GM23338 (cell line): ENCODE data around the gene UFM1. TPM values are rescaled to one million over a fixed set of nuclear protein-coding genes. Genes with fewer than 3 reads are reported as not detected.

Experiments
- ATAC-seq: fragments of 200-7000 bp; cut with Tn5 transposase; 3 replicates; pipeline ENCODE4 v1.9.1; 2020
- DNase-seq: peaks from one replicate; pipeline ENCODE4 v3.0.0-alpha.2; 2015; ENCODE audit warnings: low spot score
- H2AFZ ChIP-seq: fragments of 200-600 bp; sonication (generic); 2 replicates; pipeline ENCODE4 v1.8.0; 2016; ENCODE audit warnings: antibody characterized with exemption, mild to moderate bottlenecking, moderate library complexity
- H3F3A ChIP-seq: fragments of 200-600 bp; sonication (generic); replicated peaks from 2 replicates; pipeline ENCODE4 v1.8.0; 2017; ENCODE audit warnings: antibody characterized with exemption, mixed run types, low read depth
- H3K27ac ChIP-seq: fragments of 200-600 bp; sonication (generic); 2 replicates; pipeline ENCODE4 v1.6.1; 2016; ENCODE audit warnings: low read depth
- H3K27me3 ChIP-seq: fragments of 200-600 bp; sonication (generic); 2 replicates; pipeline ENCODE4 v1.8.0; 2016; ENCODE audit warnings: mild to moderate bottlenecking, mixed run types, moderate library complexity; ENCODE audit not compliant: insufficient read depth
- H3K36me3 ChIP-seq: fragments of 200-600 bp; sonication (generic); 2 replicates; pipeline ENCODE4 v1.8.0; 2016; ENCODE audit warnings: mild to moderate bottlenecking; ENCODE audit not compliant: insufficient read depth
- H3K4me1 ChIP-seq: fragments of 200-600 bp; sonication (generic); 2 replicates; pipeline ENCODE4 v1.8.0; 2016; ENCODE audit warnings: mild to moderate bottlenecking, moderate library complexity; ENCODE audit not compliant: insufficient read depth
- H3K4me2 ChIP-seq: fragments of 200-600 bp; sonication (generic); 2 replicates; pipeline ENCODE4 v1.7.1; 2017; ENCODE audit warnings: mixed run types
- H3K4me3 ChIP-seq: fragments of 200-600 bp; sonication (generic); 2 replicates; pipeline ENCODE4 v1.6.1; 2016; ENCODE audit warnings: mixed run types
- H3K79me2 ChIP-seq: fragments of 200-600 bp; sonication (generic); replicated peaks from 2 replicates; pipeline ENCODE4 v1.8.0; 2017; ENCODE audit warnings: mild to moderate bottlenecking; ENCODE audit not compliant: insufficient read depth
- H3K9me2 ChIP-seq: fragments of 200-600 bp; sonication (generic); 2 replicates; pipeline ENCODE4 v1.8.0; 2017; ENCODE audit not compliant: insufficient read depth
- H4K20me1 ChIP-seq: fragments of 200-600 bp; sonication (generic); replicated peaks from 2 replicates; pipeline ENCODE4 v1.8.0; 2017; ENCODE audit warnings: mild to moderate bottlenecking; ENCODE audit not compliant: insufficient read depth
- H3K27ac Mint-ChIP-seq: 2 replicates; pipeline ENCODE4 v1.8.0; 2020; ENCODE audit warnings: inconsistent platforms, mild to moderate bottlenecking, moderate library complexity, mixed read lengths
- H3K27me3 Mint-ChIP-seq: 3 replicates; pipeline ENCODE4 v1.8.0; 2022; ENCODE audit warnings: low read depth, mild to moderate bottlenecking, moderate library complexity, mixed read lengths, inconsistent platforms; ENCODE audit not compliant: insufficient read depth, poor library complexity
- H3K36me3 Mint-ChIP-seq: 3 replicates; pipeline ENCODE4 v1.8.0; 2021; ENCODE audit warnings: low read depth, mild to moderate bottlenecking, inconsistent platforms, moderate library complexity, mixed read lengths
- H3K4me1 Mint-ChIP-seq: 3 replicates; pipeline ENCODE4 v1.8.0; 2020; ENCODE audit warnings: mild to moderate bottlenecking, inconsistent platforms, mixed read lengths
- H3K4me3 Mint-ChIP-seq: 3 replicates; pipeline ENCODE4 v1.8.0; 2021; ENCODE audit warnings: moderate library complexity, mild to moderate bottlenecking, inconsistent platforms, mixed read lengths
- H3K9me3 Mint-ChIP-seq: 3 replicates; pipeline ENCODE4 v1.8.0; 2020; ENCODE audit warnings: moderate library complexity, mild to moderate bottlenecking, inconsistent platforms, mixed read lengths
- CREB1 ChIP-seq: fragments of 250-450 bp; sonication (Bioruptor Pico); IDR thresholded peaks from 2 replicates; pipeline ENCODE4 v1.5.0; 2020; ENCODE audit warnings: low read depth, mild to moderate bottlenecking, moderate library complexity
- CTCF ChIP-seq, 2 experiments: fragments of 200-600 bp in 1 of 2; sonication (generic) in 1 of 2; conservative IDR thresholded peaks; 2 replicates each; pipeline versions ENCODE4 v1.5.1 to v1.6.1; 2016 to 2017; ENCODE audit warnings: antibody characterized with exemption in 2 of 2, low read depth in 2 of 2, mild to moderate bottlenecking in 2 of 2, moderate library complexity in 1 of 2
- EZH2 ChIP-seq: fragments of 200-600 bp; sonication (generic); IDR thresholded peaks from one replicate; pipeline ENCODE4 v1.8.0; 2017; ENCODE audit warnings: antibody characterized with exemption, mild to moderate bottlenecking, low read depth; ENCODE audit not compliant: unreplicated experiment
- EZH2phosphoT487 ChIP-seq: fragments of 200-600 bp; sonication (generic); IDR thresholded peaks from one replicate; pipeline ENCODE4 v1.8.1; 2018; ENCODE audit warnings: antibody characterized with exemption; ENCODE audit not compliant: unreplicated experiment
- JUNB ChIP-seq: IDR thresholded peaks from one replicate; pipeline ENCODE4 v1.6.1; 2016; ENCODE audit warnings: antibody characterized with exemption; ENCODE audit not compliant: unreplicated experiment
- NANOG ChIP-seq: IDR thresholded peaks from 2 replicates; pipeline ENCODE4 v1.6.1; 2016; ENCODE audit warnings: antibody characterized with exemption, borderline replicate concordance
- POLR2AphosphoS5 ChIP-seq: IDR thresholded peaks from 2 replicates; pipeline ENCODE4 v1.6.1; 2016; ENCODE audit warnings: antibody characterized with exemption, low read depth
- STAT1 ChIP-seq: IDR thresholded peaks from one replicate; pipeline ENCODE4 v1.6.1; 2016; ENCODE audit warnings: antibody characterized with exemption; ENCODE audit not compliant: unreplicated experiment
- ZNF114 ChIP-seq: fragments of 250-450 bp; sonication (Bioruptor Pico); IDR thresholded peaks from 2 replicates; pipeline ENCODE4 v1.5.0; 2020; ENCODE audit warnings: mild to moderate bottlenecking, moderate library complexity
- ZNF331 ChIP-seq: fragments of 250-450 bp; sonication (Bioruptor Pico); IDR thresholded peaks from 2 replicates; pipeline ENCODE4 v1.5.0; 2020; ENCODE audit warnings: low read depth, mild to moderate bottlenecking, moderate library complexity
- polyA plus RNA-seq: library from polyadenylated mRNA; unstranded; fragments of >200 nt; fragmentation: Nextera tagmentation; extraction: Ambion mirVana; gene quantifications from 2 replicates; pipeline ENCODE4 v1.2.1, GENCODE V29; 2016
- total RNA-seq: library from RNA; depleted of rRNA; stranded (reverse); fragments of >200 nt; shearing (Covaris generic); gene quantifications from 2 replicates; pipeline ENCODE4 v1.2.3, GENCODE V29; 2014
- TF ChIP-seq, protein P1 (sequence below): IDR thresholded peaks from 2 replicates; pipeline ENCODE4 v1.6.1; 2016; ENCODE audit warnings: antibody characterized with exemption
- TF ChIP-seq, protein P2 (sequence below): fragments of 250-450 bp; sonication (Bioruptor Pico); IDR thresholded peaks from 2 replicates; pipeline ENCODE4 v1.5.0; 2020; ENCODE audit warnings: mild to moderate bottlenecking, moderate library complexity
- TF ChIP-seq, protein P3 (sequence below): IDR thresholded peaks from one replicate; pipeline ENCODE4 v1.6.1; 2018; ENCODE audit warnings: antibody characterized with exemption; ENCODE audit not compliant: unreplicated experiment

Gene UFM1
- total and polyA plus RNA-seq, 2 experiments from 2014 or later = 57.0 to 77.1 TPM

GRCh38 chr13:38372820-38373383 lies 23.3 kb downstream of the UFM1 start:
- DNase-seq (no peak), ATAC-seq (no peak)
- no peaks in the 10 kb centered on the region for H3K9me2 ChIP-seq
- no peaks in the 10 kb centered on the region for H3K36me3 ChIP-seq
- H2AFZ ChIP-seq = 0 out of 2 replicates have a peak overlapping the region, but pooled peaks have one; percentile 11
- H4K20me1 ChIP-seq = no peaks in the 10 kb centered on the region
- Mint-ChIP-seq H3K4me3 (no peak overlapping the region), H3K36me3 (no peaks in the 10 kb centered on the region), H3K4me1 (no peaks in the 10 kb centered on the region), H3K27me3 (no peaks in the 10 kb centered on the region), H3K9me3 (no peaks in the 10 kb centered on the region), H3K27ac (no peak overlapping the region)
- no peak for TF ChIP-seq NANOG
- no peak for TF ChIP-seq EZH2
- no peak for TF ChIP-seq CREB1 (CRISPR knock-in tag)
- TF ChIP-seq, protein P1, sequence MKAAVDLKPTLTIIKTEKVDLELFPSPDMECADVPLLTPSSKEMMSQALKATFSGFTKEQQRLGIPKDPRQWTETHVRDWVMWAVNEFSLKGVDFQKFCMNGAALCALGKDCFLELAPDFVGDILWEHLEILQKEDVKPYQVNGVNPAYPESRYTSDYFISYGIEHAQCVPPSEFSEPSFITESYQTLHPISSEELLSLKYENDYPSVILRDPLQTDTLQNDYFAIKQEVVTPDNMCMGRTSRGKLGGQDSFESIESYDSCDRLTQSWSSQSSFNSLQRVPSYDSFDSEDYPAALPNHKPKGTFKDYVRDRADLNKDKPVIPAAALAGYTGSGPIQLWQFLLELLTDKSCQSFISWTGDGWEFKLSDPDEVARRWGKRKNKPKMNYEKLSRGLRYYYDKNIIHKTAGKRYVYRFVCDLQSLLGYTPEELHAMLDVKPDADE = no peak
- no peak for TF ChIP-seq EZH2phosphoT487
- TF ChIP-seq, protein P2, sequence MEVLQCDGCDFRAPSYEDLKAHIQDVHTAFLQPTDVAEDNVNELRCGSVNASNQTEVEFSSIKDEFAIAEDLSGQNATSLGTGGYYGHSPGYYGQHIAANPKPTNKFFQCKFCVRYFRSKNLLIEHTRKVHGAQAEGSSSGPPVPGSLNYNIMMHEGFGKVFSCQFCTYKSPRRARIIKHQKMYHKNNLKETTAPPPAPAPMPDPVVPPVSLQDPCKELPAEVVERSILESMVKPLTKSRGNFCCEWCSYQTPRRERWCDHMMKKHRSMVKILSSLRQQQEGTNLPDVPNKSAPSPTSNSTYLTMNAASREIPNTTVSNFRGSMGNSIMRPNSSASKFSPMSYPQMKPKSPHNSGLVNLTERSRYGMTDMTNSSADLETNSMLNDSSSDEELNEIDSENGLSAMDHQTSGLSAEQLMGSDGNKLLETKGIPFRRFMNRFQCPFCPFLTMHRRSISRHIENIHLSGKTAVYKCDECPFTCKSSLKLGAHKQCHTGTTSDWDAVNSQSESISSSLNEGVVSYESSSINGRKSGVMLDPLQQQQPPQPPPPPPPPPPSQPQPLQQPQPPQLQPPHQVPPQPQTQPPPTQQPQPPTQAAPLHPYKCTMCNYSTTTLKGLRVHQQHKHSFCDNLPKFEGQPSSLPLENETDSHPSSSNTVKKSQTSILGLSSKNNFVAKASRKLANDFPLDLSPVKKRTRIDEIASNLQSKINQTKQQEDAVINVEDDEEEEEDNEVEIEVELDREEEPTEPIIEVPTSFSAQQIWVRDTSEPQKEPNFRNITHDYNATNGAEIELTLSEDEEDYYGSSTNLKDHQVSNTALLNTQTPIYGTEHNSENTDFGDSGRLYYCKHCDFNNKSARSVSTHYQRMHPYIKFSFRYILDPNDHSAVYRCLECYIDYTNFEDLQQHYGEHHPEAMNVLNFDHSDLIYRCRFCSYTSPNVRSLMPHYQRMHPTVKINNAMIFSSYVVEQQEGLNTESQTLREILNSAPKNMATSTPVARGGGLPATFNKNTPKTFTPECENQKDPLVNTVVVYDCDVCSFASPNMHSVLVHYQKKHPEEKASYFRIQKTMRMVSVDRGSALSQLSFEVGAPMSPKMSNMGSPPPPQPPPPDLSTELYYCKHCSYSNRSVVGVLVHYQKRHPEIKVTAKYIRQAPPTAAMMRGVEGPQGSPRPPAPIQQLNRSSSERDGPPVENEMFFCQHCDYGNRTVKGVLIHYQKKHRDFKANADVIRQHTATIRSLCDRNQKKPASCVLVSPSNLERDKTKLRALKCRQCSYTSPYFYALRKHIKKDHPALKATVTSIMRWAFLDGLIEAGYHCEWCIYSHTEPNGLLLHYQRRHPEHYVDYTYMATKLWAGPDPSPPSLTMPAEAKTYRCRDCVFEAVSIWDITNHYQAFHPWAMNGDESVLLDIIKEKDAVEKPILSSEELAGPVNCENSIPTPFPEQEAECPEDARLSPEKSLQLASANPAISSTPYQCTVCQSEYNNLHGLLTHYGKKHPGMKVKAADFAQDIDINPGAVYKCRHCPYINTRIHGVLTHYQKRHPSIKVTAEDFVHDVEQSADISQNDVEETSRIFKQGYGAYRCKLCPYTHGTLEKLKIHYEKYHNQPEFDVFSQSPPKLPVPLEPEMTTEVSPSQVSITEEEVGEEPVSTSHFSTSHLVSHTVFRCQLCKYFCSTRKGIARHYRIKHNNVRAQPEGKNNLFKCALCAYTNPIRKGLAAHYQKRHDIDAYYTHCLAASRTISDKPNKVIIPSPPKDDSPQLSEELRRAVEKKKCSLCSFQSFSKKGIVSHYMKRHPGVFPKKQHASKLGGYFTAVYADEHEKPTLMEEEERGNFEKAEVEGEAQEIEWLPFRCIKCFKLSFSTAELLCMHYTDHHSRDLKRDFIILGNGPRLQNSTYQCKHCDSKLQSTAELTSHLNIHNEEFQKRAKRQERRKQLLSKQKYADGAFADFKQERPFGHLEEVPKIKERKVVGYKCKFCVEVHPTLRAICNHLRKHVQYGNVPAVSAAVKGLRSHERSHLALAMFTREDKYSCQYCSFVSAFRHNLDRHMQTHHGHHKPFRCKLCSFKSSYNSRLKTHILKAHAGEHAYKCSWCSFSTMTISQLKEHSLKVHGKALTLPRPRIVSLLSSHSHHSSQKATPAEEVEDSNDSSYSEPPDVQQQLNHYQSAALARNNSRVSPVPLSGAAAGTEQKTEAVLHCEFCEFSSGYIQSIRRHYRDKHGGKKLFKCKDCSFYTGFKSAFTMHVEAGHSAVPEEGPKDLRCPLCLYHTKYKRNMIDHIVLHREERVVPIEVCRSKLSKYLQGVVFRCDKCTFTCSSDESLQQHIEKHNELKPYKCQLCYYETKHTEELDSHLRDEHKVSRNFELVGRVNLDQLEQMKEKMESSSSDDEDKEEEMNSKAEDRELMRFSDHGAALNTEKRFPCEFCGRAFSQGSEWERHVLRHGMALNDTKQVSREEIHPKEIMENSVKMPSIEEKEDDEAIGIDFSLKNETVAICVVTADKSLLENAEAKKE (CRISPR knock-in tag) = no peak
- no peak for TF ChIP-seq POLR2AphosphoS5
- TF ChIP-seq ZNF331 (CRISPR knock-in tag) = no peak
- TF ChIP-seq, protein P3, sequence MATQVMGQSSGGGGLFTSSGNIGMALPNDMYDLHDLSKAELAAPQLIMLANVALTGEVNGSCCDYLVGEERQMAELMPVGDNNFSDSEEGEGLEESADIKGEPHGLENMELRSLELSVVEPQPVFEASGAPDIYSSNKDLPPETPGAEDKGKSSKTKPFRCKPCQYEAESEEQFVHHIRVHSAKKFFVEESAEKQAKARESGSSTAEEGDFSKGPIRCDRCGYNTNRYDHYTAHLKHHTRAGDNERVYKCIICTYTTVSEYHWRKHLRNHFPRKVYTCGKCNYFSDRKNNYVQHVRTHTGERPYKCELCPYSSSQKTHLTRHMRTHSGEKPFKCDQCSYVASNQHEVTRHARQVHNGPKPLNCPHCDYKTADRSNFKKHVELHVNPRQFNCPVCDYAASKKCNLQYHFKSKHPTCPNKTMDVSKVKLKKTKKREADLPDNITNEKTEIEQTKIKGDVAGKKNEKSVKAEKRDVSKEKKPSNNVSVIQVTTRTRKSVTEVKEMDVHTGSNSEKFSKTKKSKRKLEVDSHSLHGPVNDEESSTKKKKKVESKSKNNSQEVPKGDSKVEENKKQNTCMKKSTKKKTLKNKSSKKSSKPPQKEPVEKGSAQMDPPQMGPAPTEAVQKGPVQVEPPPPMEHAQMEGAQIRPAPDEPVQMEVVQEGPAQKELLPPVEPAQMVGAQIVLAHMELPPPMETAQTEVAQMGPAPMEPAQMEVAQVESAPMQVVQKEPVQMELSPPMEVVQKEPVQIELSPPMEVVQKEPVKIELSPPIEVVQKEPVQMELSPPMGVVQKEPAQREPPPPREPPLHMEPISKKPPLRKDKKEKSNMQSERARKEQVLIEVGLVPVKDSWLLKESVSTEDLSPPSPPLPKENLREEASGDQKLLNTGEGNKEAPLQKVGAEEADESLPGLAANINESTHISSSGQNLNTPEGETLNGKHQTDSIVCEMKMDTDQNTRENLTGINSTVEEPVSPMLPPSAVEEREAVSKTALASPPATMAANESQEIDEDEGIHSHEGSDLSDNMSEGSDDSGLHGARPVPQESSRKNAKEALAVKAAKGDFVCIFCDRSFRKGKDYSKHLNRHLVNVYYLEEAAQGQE = no peak
- TF ChIP-seq STAT1 = no peak
- no peak for TF ChIP-seq CTCF (conservative IDR thresholded peaks at IDR 0.05; ENCODE audit: low read depth in 2 of 2)
- no peak for TF ChIP-seq ZNF114 (CRISPR knock-in tag)
- no peak for TF ChIP-seq JUNB
- H3K4me1 ChIP-seq = no peaks in the 10 kb centered on the region
- no peaks in the 10 kb centered on the region for H3K79me2 ChIP-seq
- no peaks in the 10 kb centered on the region for H3F3A ChIP-seq
- H3K4me2 ChIP-seq = no peak overlapping the region
- H3K4me3 ChIP-seq = no peak overlapping the region
- no peak overlapping the region for H3K27ac ChIP-seq
- no peaks in the 10 kb centered on the region for H3K27me3 ChIP-seq
